ENCODE results near the gene ACAA1. TPM values are rescaled to one million over a fixed set of nuclear protein-coding genes. Genes with fewer than 3 reads are reported as not detected.

ACAA1 gene
- total and polyA plus RNA-seq, 2 of the 13 experiments (the other 11 are each of a cell fraction or from before 2014, with no cell fraction given), result 60.8 to 188 TPM

DNA sequence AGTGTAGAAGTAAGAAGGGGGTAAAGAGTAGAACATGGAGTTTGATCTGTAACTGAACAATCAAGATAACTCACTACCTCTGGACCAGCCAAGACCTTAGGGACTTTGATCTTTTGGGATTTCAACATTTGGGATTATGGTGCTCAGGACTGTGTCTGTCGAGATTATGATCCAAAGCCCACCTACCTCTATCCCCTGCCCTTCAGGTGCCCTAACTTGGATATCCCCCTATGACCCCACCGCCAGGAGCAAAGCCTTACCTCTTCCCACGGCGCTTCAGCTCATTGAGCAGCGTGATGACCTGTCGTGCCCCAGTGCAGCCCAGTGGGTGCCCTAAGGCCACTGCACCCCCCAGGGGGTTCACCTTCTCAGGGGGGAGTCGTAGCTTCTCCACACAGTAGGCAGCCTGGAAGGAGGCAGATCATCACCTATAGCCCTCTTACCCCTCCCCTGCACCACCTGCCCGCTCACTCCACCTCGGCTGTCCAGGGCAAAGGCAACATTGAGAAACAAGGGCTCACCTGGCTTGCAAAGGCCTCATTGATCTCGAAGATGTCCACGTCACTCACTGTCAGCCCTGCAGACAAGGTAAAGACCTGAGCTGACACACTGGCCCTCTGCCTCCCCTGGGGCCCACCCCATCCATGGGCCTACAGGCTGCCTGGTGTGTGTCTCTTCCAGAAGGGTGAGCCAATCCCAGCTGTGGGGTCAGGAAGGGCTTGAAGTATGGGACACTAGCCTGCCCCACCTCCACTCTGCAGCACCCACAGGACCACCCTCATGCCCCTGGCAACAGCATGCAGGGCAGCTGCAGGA is 11.4 kb downstream of the ACAA1 start (continued):
- TF ChIP-seq, protein P1, sequence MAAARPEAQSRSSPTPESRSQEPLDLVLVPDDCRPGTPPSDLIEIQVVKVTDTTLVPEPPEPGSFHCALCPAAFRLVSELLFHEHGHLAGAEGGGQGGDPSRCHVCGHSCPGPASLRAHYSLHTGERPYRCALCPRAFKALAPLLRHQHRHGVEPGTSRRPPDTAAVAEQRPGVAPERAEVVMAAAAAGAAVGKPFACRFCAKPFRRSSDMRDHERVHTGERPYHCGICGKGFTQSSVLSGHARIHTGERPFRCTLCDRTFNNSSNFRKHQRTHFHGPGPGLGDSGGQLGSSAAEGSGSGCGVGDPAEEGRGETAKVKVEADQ (CRISPR knock-in tag; IDR thresholded peaks at IDR 0.05; ENCODE audit: borderline replicate concordance), result no peak
- TF ChIP-seq ZMAT3 (CRISPR knock-in tag; conservative IDR thresholded peaks at IDR 0.05) (no peak), ZNF550 (CRISPR knock-in tag; IDR thresholded peaks at IDR 0.05; ENCODE audit: borderline replicate concordance) (no peak), ADNP (CRISPR knock-in tag; IDR thresholded peaks at IDR 0.05) (no peak), GATAD1 (CRISPR knock-in tag; IDR thresholded peaks at IDR 0.05) (no peak), ZNF619 (CRISPR knock-in tag; IDR thresholded peaks at IDR 0.05) (no peak), PHF5A (CRISPR knock-in tag; IDR thresholded peaks at IDR 0.05; ENCODE audit: low read depth, unreplicated experiment) (no peak), ZSCAN22 (CRISPR knock-in tag; IDR thresholded peaks at IDR 0.05) (no peak), ZFP36L1 (CRISPR knock-in tag; IDR thresholded peaks at IDR 0.05) (no peak), RBAK (CRISPR knock-in tag; IDR thresholded peaks at IDR 0.05) (no peak), ZNF644 (CRISPR knock-in tag; IDR thresholded peaks at IDR 0.05; ENCODE audit: low read depth) (no peak), RBFOX2 (IDR thresholded peaks at IDR 0.05; ENCODE audit: low read depth, low read length) (peak; percentile 41; the same call in 1 of the 2 replicates), ZNF296 (CRISPR knock-in tag; conservative IDR thresholded peaks at IDR 0.05) (no peak)
- TF ChIP-seq, protein P2, sequence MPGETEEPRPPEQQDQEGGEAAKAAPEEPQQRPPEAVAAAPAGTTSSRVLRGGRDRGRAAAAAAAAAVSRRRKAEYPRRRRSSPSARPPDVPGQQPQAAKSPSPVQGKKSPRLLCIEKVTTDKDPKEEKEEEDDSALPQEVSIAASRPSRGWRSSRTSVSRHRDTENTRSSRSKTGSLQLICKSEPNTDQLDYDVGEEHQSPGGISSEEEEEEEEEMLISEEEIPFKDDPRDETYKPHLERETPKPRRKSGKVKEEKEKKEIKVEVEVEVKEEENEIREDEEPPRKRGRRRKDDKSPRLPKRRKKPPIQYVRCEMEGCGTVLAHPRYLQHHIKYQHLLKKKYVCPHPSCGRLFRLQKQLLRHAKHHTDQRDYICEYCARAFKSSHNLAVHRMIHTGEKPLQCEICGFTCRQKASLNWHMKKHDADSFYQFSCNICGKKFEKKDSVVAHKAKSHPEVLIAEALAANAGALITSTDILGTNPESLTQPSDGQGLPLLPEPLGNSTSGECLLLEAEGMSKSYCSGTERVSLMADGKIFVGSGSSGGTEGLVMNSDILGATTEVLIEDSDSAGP (CRISPR knock-in tag; IDR thresholded peaks at IDR 0.05; ENCODE audit: borderline replicate concordance), result no peak
- TF ChIP-seq, protein P3, sequence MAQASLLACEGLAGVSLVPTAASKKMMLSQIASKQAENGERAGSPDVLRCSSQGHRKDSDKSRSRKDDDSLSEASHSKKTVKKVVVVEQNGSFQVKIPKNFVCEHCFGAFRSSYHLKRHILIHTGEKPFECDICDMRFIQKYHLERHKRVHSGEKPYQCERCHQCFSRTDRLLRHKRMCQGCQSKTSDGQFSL (CRISPR knock-in tag; IDR thresholded peaks at IDR 0.05), result peak; percentile 63; the same call in 1 of the 2 replicates
- TF ChIP-seq, protein P4, sequence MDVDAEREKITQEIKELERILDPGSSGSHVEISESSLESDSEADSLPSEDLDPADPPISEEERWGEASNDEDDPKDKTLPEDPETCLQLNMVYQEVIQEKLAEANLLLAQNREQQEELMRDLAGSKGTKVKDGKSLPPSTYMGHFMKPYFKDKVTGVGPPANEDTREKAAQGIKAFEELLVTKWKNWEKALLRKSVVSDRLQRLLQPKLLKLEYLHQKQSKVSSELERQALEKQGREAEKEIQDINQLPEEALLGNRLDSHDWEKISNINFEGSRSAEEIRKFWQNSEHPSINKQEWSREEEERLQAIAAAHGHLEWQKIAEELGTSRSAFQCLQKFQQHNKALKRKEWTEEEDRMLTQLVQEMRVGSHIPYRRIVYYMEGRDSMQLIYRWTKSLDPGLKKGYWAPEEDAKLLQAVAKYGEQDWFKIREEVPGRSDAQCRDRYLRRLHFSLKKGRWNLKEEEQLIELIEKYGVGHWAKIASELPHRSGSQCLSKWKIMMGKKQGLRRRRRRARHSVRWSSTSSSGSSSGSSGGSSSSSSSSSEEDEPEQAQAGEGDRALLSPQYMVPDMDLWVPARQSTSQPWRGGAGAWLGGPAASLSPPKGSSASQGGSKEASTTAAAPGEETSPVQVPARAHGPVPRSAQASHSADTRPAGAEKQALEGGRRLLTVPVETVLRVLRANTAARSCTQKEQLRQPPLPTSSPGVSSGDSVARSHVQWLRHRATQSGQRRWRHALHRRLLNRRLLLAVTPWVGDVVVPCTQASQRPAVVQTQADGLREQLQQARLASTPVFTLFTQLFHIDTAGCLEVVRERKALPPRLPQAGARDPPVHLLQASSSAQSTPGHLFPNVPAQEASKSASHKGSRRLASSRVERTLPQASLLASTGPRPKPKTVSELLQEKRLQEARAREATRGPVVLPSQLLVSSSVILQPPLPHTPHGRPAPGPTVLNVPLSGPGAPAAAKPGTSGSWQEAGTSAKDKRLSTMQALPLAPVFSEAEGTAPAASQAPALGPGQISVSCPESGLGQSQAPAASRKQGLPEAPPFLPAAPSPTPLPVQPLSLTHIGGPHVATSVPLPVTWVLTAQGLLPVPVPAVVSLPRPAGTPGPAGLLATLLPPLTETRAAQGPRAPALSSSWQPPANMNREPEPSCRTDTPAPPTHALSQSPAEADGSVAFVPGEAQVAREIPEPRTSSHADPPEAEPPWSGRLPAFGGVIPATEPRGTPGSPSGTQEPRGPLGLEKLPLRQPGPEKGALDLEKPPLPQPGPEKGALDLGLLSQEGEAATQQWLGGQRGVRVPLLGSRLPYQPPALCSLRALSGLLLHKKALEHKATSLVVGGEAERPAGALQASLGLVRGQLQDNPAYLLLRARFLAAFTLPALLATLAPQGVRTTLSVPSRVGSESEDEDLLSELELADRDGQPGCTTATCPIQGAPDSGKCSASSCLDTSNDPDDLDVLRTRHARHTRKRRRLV (CRISPR knock-in tag; IDR thresholded peaks at IDR 0.05), result no peak
- TF ChIP-seq, protein P5, sequence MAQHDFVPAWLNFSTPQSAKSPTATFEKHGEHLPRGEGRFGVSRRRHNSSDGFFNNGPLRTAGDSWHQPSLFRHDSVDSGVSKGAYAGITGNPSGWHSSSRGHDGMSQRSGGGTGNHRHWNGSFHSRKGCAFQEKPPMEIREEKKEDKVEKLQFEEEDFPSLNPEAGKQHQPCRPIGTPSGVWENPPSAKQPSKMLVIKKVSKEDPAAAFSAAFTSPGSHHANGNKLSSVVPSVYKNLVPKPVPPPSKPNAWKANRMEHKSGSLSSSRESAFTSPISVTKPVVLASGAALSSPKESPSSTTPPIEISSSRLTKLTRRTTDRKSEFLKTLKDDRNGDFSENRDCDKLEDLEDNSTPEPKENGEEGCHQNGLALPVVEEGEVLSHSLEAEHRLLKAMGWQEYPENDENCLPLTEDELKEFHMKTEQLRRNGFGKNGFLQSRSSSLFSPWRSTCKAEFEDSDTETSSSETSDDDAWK (CRISPR knock-in tag; IDR thresholded peaks at IDR 0.05), result no peak
- TF ChIP-seq, protein P6, sequence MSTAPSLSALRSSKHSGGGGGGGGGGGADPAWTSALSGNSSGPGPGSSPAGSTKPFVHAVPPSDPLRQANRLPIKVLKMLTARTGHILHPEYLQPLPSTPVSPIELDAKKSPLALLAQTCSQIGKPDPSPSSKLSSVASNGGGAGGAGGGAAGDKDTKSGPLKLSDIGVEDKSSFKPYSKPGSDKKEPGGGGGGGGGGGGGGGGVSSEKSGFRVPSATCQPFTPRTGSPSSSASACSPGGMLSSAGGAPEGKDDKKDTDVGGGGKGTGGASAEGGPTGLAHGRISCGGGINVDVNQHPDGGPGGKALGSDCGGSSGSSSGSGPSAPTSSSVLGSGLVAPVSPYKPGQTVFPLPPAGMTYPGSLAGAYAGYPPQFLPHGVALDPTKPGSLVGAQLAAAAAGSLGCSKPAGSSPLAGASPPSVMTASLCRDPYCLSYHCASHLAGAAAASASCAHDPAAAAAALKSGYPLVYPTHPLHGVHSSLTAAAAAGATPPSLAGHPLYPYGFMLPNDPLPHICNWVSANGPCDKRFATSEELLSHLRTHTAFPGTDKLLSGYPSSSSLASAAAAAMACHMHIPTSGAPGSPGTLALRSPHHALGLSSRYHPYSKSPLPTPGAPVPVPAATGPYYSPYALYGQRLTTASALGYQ (CRISPR knock-in tag; IDR thresholded peaks at IDR 0.05), result no peak
